Measurements from ENCODE around the gene MYO15A.

Gene MYO15A

GRCh38 chr17:18106211-18106610, 2.3 kb upstream of the MYO15A start:
- H3K4me3 Mint-ChIP-seq = no peak overlapping the region
- TF ChIP-seq CTCF (IDR thresholded peaks at IDR 0.05; ENCODE audit: unreplicated experiment in 3 of 3) = no peak
- peaks cover 7% of the 10 kb centered on the region for H3K36me3 Mint-ChIP-seq (ENCODE audit: low read depth)
- no peak overlapping the region for H3K27ac Mint-ChIP-seq
- H3K4me1 Mint-ChIP-seq = no peaks in the 10 kb centered on the region
- H3K27me3 Mint-ChIP-seq (ENCODE audit: low read depth) = no peaks in the 10 kb centered on the region
- H3K9me3 Mint-ChIP-seq = no peaks in the 10 kb centered on the region

GRCh38 chr17:18107061-18107790, 1.3 kb upstream of the MYO15A start:
- no peak overlapping the region for H3K4me3 Mint-ChIP-seq
- H3K9me3 Mint-ChIP-seq = no peaks in the 10 kb centered on the region

GRCh38 chr17:18107971-18108370, 585 bp upstream of the MYO15A start:
- H3K27ac Mint-ChIP-seq = no peak overlapping the region
- no peaks in the 10 kb centered on the region for H3K9me3 Mint-ChIP-seq
- H3K4me3 Mint-ChIP-seq = no peak overlapping the region
- no peak for TF ChIP-seq CTCF (IDR thresholded peaks at IDR 0.05; ENCODE audit: unreplicated experiment in 3 of 3)
- H3K4me1 Mint-ChIP-seq = peaks cover 5% of the 10 kb centered on the region
- peaks cover 3% of the 10 kb centered on the region for H3K36me3 Mint-ChIP-seq (ENCODE audit: low read depth)
- no peaks in the 10 kb centered on the region for H3K27me3 Mint-ChIP-seq (ENCODE audit: low read depth)

More at GRCh38 chr17:18107061-18107790, 1.3 kb upstream of the MYO15A start:
- TF ChIP-seq CTCF (IDR thresholded peaks at IDR 0.05; ENCODE audit: unreplicated experiment in 3 of 3) = no peak
- H3K27ac Mint-ChIP-seq = no peak overlapping the region
- H3K27me3 Mint-ChIP-seq (ENCODE audit: low read depth) = no peaks in the 10 kb centered on the region
- peaks cover 3% of the 10 kb centered on the region for H3K36me3 Mint-ChIP-seq (ENCODE audit: low read depth)
- peaks cover 3% of the 10 kb centered on the region for H3K4me1 Mint-ChIP-seq

- H3K27me3 Mint-ChIP-seq (ENCODE audit: low read depth) = no peaks in the 10 kb centered on the region
- no peak overlapping the region for H3K27ac Mint-ChIP-seq
Measured at GRCh38 chr17:18109935-18110485, 1.5 kb downstream of the MYO15A start.

GRCh38 chr17:18110636-18111145, 2.1 kb downstream of the MYO15A start:
- Mint-ChIP-seq H3K9me3 (no peaks in the 10 kb centered on the region), H3K36me3 (ENCODE audit: low read depth) (no peaks in the 10 kb centered on the region), H3K4me1 (peaks cover 7% of the 10 kb centered on the region), H3K27ac (no peak overlapping the region), H3K4me3 (no peak overlapping the region), H3K27me3 (ENCODE audit: low read depth) (no peaks in the 10 kb centered on the region)
- no peak for TF ChIP-seq CTCF (IDR thresholded peaks at IDR 0.05; ENCODE audit: unreplicated experiment in 3 of 3)

More at GRCh38 chr17:18109935-18110485, 1.5 kb downstream of the MYO15A start:
- H3K36me3 Mint-ChIP-seq (ENCODE audit: low read depth) = no peaks in the 10 kb centered on the region
- H3K4me1 Mint-ChIP-seq = peaks cover 5% of the 10 kb centered on the region
- no peak for TF ChIP-seq CTCF (IDR thresholded peaks at IDR 0.05; ENCODE audit: unreplicated experiment in 3 of 3)
- H3K4me3 Mint-ChIP-seq = no peak overlapping the region
- no peaks in the 10 kb centered on the region for H3K9me3 Mint-ChIP-seq
